A549 (cell line): ENCODE data around the gene MPPED1.

Experiments
- CEBPB ChIP-seq, 2 experiments: fragments of >200 bp in 1 of 2; sonication (Bioruptor Twin) in 1 of 2; formaldehyde crosslinking in 1 of 2; IDR thresholded peaks; 2 replicates each; pipeline ENCODE4 v1.6.1; 2012 to 2016
- ESRRA ChIP-seq: fragments of 150-350 bp; IDR thresholded peaks from 2 replicates; pipeline ENCODE4 v1.6.1; 2014; ENCODE audit warnings: mild to moderate bottlenecking, low read length, borderline replicate concordance
- GATA3 ChIP-seq: IDR thresholded peaks from 2 replicates; pipeline ENCODE4 v1.6.1; 2012; ENCODE audit warnings: borderline replicate concordance
- HDAC2 ChIP-seq: fragments of 200-600 bp; sonication (generic); IDR thresholded peaks from 2 replicates; pipeline ENCODE4 v1.6.1; 2016
- KDM5A ChIP-seq: fragments of 200-600 bp; sonication (generic); IDR thresholded peaks from 2 replicates; pipeline ENCODE4 v1.6.1; 2016; ENCODE audit warnings: antibody characterized with exemption, mild to moderate bottlenecking
- PHF8 ChIP-seq: fragments of 200-600 bp; sonication (generic); IDR thresholded peaks from 2 replicates; pipeline ENCODE4 v1.6.1; 2016; ENCODE audit warnings: low read depth, mild to moderate bottlenecking, antibody characterized with exemption, moderate library complexity, borderline replicate concordance
- POLR2A ChIP-seq: IDR thresholded peaks from 2 replicates; pipeline ENCODE4 v1.6.1; 2012; ENCODE audit warnings: mild to moderate bottlenecking, low read length
- RAD21 ChIP-seq, 2 experiments: fragments of >200 bp in 1 of 2; sonication (Bioruptor Twin) in 1 of 2; formaldehyde crosslinking in 1 of 2; IDR thresholded peaks in 1 of 2; conservative IDR thresholded peaks in 1 of 2; 2 replicates in 1 of 2; 3 replicates in 1 of 2; pipeline ENCODE4 v1.6.1; 2012 to 2018; ENCODE audit warnings: inconsistent platforms in 1 of 2
- ZFP36 ChIP-seq: fragments of 450-650 bp; IDR thresholded peaks from 2 replicates; pipeline ENCODE4 v1.6.1; 2014; ENCODE audit warnings: borderline replicate concordance; ENCODE audit not compliant: partially characterized antibody
- TF ChIP-seq, protein P1 (sequence below): fragments of >200 bp; sonication (Bioruptor Twin); formaldehyde crosslinking; IDR thresholded peaks from 3 replicates; pipeline ENCODE4 v1.6.1; 2016
- TF ChIP-seq, protein P2 (sequence below): fragments of >200 bp; sonication (Bioruptor Twin); formaldehyde crosslinking; IDR thresholded peaks from 3 replicates; pipeline ENCODE4 v1.5.1; 2016

DNA sequence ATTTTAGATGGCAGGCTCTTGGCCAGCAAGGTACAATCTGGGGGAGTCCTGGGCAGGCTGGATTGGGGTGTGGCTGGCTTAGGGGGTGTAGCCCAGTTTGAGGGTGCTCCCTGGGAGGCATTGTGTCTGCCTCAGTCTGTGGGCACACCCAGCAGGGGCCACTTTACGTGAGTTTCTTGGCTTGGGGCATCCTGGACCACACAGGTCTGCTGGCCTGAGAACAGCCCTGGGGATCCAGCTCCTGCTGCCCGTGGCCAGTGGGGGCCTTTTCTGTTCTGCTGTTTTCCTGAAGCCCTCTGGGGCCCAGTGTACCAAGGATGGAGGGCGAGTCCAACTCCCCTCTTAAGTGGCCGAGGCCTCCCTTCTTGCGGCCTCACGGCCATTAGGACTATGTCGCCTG lies 71.9 kb downstream of the MPPED1 start:
- no peak for TF ChIP-seq ZFP36
- TF ChIP-seq, protein P1, sequence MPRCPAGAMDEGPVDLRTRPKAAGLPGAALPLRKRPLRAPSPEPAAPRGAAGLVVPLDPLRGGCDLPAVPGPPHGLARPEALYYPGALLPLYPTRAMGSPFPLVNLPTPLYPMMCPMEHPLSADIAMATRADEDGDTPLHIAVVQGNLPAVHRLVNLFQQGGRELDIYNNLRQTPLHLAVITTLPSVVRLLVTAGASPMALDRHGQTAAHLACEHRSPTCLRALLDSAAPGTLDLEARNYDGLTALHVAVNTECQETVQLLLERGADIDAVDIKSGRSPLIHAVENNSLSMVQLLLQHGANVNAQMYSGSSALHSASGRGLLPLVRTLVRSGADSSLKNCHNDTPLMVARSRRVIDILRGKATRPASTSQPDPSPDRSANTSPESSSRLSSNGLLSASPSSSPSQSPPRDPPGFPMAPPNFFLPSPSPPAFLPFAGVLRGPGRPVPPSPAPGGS, result no peak
- TF ChIP-seq POLR2A, result no peak
- TF ChIP-seq, protein P2, sequence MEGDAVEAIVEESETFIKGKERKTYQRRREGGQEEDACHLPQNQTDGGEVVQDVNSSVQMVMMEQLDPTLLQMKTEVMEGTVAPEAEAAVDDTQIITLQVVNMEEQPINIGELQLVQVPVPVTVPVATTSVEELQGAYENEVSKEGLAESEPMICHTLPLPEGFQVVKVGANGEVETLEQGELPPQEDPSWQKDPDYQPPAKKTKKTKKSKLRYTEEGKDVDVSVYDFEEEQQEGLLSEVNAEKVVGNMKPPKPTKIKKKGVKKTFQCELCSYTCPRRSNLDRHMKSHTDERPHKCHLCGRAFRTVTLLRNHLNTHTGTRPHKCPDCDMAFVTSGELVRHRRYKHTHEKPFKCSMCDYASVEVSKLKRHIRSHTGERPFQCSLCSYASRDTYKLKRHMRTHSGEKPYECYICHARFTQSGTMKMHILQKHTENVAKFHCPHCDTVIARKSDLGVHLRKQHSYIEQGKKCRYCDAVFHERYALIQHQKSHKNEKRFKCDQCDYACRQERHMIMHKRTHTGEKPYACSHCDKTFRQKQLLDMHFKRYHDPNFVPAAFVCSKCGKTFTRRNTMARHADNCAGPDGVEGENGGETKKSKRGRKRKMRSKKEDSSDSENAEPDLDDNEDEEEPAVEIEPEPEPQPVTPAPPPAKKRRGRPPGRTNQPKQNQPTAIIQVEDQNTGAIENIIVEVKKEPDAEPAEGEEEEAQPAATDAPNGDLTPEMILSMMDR, result no peak
- no peak for TF ChIP-seq CEBPB (IDR thresholded peaks at IDR 0.05)
- TF ChIP-seq RAD21 (conservative IDR thresholded peaks at IDR 0.05 in 1 of 2, IDR thresholded peaks at IDR 0.05 in 1 of 2), result no peak
- TF ChIP-seq ESRRA, result no peak
- no peak for TF ChIP-seq PHF8
- TF ChIP-seq GATA3, result no peak
- TF ChIP-seq KDM5A, result no peak
- TF ChIP-seq HDAC2, result no peak
